NK-92 treated with Interleukin-12 subunit alpha and Interleukin-12 subunit beta, amount 100 ng/mL, for 24 hours (cell line): ENCODE measurements around the gene CAPZA2.

Source experiments
- DNase-seq: peaks from one replicate; lab custom pipeline; 2025; lab: John Stamatoyannopoulos, UW

The CAPZA2 gene

GRCh38 chr7:116862951-116863670 is 724 bp downstream of the CAPZA2 start:
- peak; percentile 9 for DNase-seq

DNA sequence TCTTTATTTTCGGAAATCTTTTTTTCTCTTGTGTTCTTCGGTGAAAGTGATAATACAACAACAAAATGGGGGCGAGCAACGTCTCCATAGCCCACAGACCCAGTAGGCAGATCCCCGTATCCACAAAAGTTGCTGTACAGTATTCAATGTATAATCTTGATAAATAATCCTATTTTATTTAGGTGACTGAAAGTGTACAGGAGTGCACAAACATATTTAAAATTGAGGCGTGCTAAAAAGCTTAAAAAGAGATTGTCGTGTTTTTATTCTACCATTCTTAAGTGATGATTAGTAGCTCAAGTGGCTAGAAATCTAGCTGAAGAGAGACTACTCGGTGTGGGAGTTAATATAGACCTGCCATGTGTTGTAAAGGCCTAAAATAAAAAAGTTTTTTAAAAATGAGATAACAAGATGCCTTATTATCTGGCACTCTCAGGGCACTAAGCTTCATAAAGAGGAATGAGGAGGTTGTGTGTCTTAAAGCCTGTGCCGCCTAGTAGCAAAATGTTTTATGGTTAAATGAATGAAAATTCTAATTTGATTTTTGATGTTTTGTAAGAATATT is 1.6 kb downstream of the CAPZA2 start:
- DNase-seq: no peak

DNA sequence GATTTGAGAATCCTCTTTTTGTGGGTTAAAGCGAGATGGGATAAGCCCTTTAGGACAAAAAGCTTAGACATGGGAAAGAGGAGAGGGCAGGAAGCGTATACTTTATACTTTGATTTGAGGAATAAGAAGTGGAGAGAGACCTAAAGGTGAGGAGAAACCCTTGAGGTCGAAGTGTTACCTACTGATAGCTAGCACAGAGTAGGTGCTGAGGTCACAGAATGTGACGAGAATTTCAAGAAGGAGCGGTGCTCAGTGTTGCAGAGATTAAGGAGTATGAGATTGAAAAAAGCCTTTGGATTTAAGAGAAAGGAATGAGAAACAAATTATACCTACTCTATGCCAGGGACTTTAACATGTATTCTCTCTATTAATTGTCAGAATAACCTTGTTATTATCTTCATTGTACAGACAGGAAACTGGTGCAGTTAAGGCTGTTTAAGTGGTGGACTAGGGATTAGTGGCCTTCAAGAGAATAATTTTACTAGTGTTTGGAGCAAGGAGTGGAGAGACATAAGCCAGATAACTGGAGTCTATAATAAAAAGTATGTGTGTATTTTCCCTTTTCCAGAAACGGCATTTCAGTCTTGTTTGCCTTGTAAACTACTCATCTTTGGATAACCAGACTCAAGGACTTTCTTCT is 8.8 kb downstream of the CAPZA2 start:
- DNase-seq: no peak

DNA sequence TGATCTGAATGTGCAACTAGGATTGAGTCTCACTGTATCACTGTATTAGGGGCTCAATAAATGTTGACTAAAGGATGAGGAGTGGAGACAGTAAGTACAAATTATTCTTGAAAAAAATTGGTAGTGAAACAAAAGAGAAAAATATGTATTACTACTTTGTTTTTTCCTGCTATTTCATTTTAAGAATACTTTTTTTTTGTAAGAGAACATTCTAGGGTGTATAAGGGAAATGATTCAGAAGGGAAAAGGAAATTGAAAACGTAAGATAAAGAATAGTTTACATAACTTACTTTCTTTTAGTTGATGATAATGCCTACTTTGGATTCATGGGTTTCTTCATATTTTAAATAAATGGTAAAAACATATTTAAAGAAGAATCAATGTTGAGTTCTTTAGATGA is 9.6 kb downstream of the CAPZA2 start:
- no peak for DNase-seq

DNA sequence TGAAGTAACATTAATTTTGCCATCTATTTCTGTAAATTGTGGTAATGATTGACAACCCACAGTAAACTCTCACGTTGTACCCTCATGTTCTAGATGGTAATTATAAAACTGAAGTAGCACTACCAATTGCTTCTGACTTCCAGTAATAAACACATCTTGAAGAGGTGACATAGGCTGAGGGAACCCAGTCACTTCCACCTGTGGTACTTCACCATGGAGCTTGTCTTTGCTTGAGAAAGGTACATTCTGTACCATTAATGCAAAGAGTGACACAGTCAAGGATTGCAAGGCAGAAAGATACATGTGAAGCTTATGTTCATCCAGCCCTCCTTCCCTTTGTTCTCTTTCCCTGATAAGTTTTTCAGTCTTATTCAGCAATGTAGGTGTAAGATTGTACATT is 11.2 kb downstream of the CAPZA2 start:
- no peak for DNase-seq

GRCh38 chr7:116876664-116877442 is 14.5 kb downstream of the CAPZA2 start:
- DNase-seq: no peak

GRCh38 chr7:116877443-116878217 is 15.2 kb downstream of the CAPZA2 start:
- no peak for DNase-seq

- no peak for DNase-seq
Observed at GRCh38 chr7:116884691-116885090, 22.3 kb downstream of the CAPZA2 start.

DNA sequence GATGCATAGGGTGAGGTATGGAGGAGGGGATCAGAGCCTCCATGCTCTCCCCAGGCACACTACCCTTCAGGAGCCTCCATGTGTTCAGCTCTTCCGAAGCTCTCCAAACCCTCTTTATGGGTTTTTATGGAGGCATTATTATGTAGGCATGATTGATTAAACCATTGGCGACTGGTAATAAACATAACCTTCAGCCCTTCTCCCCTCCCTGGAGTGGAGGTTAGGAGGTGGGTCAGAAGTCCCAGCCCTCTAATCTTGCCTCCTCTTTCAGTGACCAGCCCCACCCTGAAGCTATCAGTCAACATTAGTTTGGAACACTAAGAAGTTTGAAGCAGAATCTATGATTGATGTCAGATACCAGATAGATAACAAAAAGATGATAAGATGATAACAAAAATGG is 23.3 kb downstream of the CAPZA2 start:
- DNase-seq: no peak

DNA sequence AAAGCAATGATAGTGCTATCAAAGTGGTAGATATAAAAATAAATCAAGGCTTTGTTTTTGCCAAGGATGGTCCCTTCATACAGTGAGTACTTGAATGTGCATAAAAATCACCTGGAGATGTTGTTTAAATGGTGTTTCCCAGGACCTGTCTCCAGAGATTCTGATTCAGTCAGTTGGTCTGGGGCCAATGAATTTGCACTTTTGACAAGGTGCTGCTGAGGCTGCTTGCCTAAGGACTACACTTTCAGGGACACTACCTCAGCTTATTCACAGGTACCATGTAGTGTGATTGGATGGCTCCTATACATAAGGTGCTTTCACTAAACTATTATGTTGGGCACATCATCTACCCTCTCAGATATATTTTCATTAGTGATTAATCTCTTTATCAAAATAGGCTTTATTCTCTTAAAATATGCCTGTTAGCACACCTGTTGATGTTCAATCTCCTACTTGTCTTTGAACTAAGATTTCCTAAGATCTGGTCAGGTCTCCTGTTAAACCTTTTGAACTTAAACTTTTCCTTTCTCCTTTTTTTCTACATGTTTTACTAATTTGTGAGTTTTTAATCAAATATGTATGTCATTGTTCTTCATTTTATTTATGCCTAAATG is 24.3 kb downstream of the CAPZA2 start:
- no peak for DNase-seq

DNA sequence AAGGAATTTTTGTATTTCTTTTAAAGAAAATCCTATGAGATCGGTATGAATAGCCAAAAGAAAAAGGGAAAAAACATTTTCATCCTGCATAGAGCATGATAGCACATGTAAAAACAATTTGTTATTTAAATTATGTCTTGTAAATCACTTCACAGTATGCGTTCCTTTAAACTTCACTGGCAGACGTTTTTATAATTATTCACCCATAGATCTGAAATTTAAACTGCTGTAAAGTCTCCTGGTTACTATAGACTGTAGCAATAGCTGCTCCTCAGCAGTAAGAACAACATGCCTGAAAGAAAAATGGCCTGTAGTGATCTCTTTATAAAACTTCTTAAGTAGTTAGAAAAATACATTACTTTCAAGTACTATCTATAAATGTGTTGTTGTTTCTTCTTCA is 26.5 kb downstream of the CAPZA2 start:
- DNase-seq: no peak

DNA sequence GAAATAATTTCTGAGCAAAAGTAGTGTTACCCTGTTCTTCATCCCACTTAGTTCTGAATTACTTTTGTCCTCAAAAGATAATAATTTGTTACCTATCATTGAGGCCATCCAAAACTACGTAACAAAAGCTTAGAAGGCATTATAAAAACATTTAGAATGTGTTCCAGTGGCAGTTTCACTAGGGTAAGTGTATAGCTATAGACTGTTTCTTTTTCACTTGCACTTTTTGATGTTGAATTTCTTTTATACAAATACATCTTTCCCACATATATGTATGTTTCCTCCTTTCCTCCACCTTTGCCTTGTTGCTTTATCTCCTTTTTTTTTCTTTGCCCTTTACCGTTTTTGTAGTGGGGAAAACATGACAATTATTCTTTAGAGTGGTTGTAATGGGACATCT is 33.5 kb downstream of the CAPZA2 start:
- DNase-seq: no peak

GRCh38 chr7:116897661-116898060 is 35.3 kb downstream of the CAPZA2 start:
- no peak for DNase-seq

DNA sequence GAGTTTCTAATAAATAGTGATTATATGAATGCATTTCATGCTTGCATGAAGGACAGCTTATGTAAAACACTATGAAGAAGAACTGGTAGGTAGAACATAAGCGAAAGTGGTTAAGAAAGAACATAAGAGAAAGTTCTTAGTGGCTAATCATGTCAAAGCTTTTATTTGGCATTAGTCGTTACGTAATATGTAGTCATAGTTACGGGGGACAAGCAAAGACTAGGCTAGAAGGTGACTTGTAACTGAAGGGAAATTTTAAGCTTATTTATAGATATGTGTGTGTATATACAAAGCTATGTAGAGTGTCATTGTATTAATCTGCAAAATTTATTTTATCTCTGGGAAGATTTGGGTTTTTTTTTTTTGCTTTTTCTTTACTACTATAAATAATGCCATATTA is 36.9 kb downstream of the CAPZA2 start:
- DNase-seq: no peak

DNA sequence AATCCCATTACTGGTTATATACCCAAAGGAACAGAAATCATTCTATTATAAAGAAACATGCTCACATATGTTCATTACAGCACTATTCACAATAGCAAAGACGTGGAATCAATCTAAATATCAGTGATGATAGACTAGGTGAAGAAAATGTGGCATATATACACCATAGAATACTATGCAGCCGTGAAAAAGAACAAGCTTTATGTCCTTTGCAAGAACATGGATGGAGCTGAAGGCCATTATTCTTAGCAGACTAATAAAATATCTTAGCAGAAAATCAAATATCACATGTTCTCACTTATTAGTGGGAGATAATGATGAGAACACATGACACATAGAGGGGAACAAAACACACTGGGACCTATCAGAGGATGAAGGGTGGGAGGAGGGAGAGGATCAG is 38.8 kb downstream of the CAPZA2 start:
- DNase-seq: no peak

- DNase-seq: no peak
Observed at GRCh38 chr7:116902867-116903266, 40.5 kb downstream of the CAPZA2 start.

DNA sequence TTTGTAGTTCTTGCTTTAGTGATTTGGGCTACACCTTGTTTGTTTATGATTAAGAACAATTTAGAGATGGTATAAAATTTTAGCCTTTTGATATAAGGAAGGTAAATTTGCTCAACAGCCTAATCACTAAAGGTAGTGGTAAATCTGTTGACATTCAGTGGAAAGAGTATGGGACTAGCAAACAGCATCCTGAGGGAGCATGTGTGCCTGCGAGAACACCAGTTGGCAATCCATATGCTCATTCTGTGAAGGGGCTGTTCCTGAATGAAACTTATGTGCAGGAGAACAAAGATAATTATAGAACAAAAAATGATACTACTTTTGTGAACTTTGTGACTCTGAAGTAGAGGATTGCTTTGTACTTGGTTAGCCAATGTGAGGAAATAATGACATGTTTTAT is 44.0 kb downstream of the CAPZA2 start:
- DNase-seq: no peak

- no peak for DNase-seq
Observed at GRCh38 chr7:116910383-116910782, 48.0 kb downstream of the CAPZA2 start.

GRCh38 chr7:116911801-116912200 is 49.4 kb downstream of the CAPZA2 start:
- no peak for DNase-seq

DNA sequence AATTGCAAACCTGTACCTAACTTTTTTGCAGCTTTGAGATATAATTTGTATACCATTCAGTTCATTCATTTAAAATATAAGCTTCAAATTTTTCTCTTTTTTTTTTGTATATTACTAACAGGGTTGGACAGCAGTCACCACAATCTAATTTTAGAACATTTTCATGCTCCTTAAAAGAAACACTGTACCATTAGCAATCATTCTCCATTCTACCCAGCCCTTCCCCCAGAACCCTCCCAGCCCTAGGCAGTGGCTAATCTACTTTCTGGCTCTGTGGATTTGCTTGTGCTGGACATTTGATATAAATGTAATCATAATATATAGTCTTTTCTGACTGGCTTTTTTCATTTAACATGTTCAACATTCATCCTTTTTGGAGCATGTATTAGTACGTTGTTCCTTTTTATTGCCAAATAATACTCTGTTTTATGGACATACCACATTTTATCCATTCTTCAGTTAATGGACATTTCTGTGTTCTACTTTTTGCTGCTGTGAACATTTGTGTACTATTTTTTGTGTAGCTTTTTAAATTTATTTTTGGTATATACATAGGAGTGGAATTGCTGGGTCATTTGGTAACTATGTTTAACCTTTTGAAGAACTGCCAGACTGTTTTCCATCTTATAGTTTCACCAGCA is 50.0 kb downstream of the CAPZA2 start:
- no peak for DNase-seq

DNA sequence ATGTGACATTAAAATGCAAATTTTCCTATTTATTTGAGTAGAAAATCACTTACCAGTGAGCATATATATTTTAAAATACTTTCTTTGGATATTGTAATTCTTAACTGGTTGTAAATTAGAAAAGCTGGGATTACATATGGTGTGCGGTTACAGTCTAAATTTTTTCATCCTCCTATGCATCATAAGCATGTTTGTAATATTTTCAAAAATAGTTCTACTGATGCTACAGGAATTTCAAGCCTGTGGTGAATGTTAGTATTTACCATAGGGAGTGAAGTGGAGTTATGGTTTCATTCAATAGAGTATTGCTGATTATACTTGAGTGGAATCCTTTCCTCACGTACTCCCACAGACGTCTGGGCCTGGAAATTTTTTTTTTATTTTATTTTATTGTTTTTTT is 56.3 kb downstream of the CAPZA2 start:
- no peak for DNase-seq
